ENCODE measurements around the gene RHOBTB1.
"Not testable (repeated sequence)": the region's sequence is repeated elsewhere in the genome, so short reads cannot be mapped to it uniquely, and the experiment has no call there.

RHOBTB1 gene

DNA sequence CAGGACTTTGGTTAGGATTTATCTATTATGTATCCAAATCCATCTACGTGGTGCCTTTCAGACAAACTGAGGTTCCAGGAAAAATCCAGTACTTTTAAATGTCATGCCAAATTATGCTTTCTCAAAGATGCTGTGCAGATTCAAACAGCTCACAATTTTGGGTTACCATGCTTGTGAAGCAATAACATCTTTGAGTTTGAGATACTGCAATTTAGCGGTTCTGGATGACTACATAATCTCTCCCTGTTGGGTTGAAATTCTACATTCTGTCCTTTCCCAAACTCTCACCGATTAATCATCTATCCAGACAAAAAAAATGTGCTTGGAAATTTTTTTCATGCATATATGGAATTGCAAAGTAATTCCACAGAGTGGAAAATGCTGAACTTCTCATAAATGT lies 3.5 kb downstream of the RHOBTB1 start:
- DNase-seq, result no peak

DNA sequence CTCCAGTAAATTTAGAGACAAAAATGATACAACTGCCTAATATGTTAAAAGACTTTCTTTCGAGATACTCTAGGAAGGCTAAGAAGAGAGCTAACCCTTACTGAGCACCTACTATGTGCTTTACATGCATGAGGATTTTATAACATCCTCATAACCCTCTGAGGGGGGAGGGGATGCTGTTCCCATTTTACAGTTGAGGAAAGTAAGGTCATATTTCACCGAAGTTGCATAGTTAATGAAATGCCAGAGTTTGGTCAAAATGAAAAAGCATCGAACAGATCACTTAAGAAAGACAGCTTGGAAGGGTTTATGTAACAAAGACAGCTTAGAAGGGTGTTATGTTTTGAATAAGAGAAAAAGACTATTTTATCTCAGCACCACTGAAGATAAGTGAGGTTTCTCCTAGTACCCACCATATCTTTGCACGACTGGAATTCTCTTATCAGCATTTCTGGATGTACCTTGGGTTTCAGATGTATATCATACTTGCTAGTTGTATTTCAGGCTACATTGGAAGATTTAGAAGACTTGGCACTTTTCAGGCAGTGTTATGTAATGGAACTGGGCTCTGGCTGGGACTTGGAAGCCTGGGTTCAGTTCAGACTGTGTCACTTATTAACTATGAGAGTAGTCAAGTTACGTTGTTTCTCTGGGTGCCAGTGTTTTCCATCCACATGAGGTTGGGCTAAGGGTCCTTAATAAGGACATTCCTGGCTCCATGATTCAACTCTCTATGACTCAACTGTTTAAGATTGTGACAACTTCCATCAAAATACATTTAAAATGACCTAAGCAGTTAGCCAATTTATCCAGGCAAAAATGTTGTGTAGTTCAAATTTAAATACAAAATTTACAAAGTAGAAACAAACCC lies 6.0 kb downstream of the RHOBTB1 start:
- DNase-seq, result no peak

DNA sequence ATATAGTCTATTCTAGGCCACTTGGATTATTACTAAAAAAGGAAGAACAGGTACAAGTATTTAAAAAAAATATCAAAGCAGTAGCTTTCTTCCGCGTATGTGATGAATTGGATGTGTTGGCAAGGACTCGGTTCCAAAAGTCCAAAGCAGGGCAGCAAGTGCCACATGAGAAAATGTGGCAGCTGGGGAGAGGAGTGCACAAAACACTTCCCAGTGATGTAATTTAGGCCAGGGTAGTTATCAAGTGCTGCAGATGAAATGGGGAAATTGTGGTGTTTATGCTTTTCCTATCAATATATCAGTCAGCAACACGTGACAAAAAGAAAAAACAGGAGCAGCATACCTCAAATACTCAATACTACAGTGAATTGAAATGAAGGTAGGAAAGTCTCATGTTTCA lies 7.0 kb downstream of the RHOBTB1 start:
- DNase-seq, result no peak

DNA sequence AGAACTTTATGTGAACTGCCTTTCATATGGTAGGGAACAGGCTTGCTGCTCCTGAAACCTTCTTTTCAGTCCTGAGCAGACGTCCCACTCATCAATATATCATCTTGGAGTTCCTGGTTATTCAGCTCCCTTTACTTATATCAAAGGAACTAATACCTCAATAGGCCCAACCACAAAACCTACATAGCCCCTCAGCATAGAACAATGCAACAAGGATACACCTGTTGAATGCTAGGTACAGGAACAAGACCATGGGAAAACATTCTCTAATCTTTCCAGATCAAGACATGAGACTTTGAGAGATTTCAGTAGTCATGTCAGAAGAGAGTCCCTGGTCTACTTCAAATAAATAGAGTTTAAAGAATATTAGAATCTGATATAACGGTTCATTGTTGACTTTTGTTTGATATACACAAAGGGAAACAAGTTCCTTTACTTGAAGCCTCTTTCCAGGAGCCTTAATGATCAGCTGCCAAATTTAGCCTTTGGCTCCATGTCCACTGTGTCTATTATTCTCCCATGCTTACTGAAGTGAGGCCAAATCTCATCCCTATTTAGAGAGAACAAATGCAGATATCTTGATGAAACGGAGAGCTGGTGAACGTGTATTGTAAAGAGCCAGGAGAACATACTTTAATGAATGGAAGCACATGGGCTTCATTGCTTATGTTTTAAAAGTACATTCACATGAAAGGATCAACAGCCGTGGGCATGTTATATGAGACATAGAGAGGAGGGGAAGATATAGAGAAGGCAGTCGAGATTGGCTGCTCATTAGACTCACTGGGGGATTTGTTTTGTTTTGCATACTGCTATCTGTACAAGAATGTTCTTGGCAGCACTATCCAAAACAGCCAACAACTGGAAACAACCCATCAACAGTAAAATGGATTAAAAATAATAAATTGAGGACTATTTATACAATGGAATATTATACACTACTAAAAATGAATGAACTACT lies 9.5 kb downstream of the RHOBTB1 start:
- DNase-seq, result no peak

DNA sequence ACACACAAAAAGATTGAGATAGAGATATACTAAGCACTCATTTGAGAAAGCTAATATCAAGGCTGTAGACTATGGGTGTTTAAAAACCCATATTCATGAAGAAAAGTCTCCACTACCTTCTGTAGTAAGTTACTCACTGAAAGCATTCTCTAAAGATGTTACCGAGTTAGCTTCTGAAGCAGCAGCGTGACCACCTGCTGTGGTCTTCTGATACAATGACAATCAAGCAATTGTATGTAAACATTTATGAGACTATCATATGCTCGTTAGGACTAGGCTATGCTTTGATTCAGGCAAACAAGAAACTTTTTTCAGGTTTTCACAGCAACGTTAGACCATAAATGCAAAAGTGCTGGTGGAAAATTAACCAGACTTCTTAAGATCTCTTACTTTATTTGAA lies 11.2 kb downstream of the RHOBTB1 start:
- DNase-seq, result no peak

DNA sequence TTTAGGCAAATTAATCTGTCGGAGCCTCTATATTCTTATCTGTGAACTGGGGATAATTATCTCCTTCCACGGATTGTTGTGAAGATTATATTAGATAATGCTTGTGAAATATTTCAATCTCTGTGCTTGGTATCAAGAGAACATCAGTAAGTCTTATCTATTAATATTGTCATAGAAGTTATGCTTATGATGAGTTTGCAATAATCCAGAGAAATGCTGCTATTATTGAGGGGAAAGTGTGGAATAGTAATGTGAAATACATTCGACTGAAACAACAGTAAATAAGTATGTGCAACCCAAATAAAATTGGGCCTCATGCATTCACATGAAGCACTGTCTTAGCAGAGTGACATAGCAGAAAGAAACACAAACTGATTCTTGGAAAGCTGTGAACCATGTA lies 13.7 kb downstream of the RHOBTB1 start:
- DNase-seq, result no peak

DNA sequence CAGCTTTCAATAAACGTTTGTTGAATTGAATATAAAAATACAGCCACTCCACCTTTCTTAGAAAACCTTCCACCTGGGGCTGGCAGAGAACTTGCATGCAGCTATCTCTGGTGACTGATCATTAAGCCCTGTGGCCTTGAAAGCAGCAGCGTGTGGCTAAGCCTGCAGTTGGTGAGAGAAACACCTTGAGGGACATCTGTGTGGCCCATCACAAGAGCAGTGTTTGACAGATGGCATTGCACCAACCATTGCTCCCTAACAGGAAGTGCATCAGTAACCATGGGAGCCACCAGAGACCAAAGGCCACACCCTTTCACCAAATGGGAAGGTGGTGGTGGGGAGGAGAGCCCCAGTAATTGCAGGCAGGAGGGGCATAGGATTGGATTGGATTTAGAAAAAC lies 22.4 kb downstream of the RHOBTB1 start:
- no peak for DNase-seq

DNA sequence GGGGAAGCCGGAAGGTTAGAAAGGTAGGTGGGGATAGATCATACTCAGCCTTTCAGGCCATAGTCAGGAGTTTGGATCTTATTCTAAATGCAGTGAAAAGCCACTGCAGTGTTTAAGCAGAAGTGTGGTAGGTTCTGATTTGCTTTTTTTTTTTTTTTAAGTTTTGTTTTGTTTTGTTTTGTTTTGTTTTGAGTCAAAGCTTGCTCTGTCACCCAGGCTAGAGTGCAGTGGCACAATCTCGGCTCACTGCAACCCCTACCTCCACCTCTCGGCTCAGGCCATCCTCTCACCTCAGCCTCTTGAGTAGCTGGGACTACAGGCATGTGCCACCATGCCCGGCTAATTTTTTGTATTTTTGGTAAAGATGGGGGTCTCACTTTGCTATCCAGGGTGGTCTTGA lies 23.5 kb downstream of the RHOBTB1 start:
- no peak for DNase-seq

DNA sequence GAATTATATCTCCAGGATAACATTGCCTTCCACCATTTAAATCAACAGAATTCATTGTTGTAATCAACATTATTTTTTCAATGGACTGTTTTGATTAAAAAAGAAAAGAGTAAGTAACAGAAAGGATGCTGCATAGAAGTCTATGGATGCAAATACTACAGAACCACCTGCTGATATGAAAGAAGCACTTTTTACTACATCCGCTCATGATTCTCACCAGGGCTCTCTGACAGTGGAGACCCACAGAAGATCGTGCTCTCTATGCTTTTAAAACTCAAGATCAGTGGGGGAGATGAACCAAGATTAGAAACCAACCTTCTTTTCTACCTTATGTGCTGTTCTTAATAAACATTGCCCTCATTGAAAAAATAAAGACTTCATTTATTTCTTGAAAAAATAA lies 24.4 kb downstream of the RHOBTB1 start:
- no peak for DNase-seq

DNA sequence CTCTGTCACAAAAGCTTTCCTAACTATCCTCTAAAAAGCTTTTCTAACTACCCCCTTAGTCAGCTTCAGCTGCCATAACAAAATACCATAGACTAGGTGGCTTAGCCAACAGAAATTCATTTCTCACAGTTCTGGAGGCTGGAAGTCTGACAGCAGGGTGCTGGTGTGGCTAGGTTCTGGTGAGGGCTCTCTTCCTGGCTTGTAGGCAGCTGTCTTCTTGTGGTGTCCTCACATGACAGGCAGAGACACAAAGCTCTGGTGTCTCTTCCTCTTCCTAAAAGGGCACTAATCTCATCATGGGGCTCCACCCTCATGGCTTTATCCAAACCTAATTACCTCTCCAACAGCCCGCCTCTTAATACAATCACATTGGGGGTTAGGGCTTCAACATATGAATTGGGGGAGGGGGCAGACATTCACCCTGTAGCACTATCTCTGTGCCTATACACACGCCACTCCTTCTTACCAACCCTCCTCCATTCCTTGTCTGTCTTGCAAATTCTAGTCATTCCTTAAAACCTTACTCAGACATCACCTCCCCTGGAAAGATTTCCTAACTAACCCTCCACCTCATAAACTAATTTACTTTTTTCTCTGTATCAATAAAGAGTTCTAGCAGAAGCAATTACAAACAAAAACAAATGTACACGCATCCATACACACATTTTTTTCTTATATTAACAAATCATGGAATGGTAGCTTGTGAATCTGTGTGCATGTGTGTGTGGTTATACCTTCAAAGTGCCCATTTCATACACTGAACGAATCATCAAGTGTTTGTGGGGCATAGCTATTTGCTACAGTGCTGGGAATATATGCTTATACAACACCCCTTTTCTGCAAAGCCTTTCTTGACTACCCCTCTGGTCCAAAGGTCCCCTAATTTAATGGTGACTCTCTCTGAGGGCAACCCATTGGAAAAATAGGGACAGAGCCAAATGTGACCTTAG lies 26.4 kb downstream of the RHOBTB1 start:
- no peak for DNase-seq

DNA sequence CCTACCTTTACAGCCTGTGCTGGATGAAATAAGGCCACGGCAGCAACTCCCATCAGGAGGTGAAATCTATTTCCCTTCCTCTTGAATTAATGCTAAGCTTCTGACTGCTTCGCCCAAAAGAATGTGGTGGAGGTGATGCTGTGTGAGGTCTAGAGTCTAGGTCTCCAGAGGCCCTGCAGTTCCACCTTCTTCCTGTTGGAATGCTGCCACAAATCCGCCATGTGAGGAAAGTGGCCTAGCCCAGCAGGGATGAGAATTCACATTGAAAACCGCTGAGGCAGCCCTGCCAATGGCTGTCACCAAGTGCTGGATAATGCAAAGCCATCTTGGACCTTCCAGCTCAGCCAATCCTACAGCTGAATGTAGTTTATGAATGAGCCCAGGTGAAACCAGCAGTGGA lies 28.0 kb downstream of the RHOBTB1 start:
- DNase-seq, result no peak

DNA sequence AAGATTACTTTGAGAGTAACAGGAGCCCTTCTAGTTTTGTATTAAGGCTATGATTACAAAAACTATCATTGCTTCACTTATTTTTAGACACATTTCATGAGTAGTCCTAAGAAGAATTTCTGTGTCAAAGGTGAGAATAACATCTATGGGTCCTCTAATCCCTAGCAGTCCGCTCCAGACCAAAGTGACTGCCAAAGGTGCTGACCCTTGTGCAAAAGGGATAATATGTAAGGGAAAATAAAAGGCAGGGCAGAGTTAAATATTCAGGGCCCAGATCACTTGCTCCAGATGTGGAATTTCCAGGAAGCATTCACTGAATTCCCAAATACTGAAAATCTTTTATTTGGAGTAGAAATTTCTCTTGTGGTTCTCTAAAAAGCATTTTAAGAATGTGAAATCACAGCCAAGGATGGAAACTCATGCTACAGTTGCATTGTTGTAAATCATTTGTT lies 29.3 kb downstream of the RHOBTB1 start:
- no peak for DNase-seq

DNA sequence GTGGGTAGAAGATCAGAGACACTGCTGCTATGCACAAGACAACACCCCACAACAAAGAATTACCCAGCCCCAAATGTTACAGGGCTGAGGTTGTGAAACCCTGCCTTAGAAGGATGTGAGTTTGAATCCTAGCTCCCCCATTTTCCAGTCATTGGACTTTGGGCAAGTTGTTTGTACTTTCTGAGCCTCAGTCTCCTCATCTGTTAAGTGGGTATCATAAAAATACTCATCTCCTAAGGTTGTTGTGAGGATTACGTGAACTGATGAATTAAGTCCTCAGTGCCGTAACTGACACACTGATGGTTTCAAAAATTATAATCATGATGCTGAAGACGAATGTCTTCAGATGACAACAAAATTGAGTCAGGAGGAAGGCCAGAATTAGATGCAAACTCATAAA lies 30.3 kb downstream of the RHOBTB1 start:
- DNase-seq, result no peak

DNA sequence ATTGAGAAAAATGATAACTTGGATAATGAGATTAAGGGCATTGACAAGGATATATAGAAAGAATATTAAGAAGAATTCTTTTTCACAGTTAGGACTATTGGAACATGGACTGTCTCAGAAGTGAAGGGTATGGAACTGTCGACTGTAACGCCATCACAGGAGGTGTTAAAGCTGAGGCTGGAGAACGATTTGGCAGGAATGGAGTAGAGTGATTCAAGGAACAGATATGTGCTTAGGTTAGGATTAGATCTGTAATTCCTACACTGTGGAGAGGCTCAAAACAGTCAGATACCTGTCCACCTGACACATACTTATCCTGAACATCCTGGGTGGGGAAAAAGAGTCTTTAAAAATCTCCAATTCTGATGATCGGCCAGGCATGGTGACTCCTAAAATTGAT lies 30.9 kb downstream of the RHOBTB1 start:
- DNase-seq, result no peak

DNA sequence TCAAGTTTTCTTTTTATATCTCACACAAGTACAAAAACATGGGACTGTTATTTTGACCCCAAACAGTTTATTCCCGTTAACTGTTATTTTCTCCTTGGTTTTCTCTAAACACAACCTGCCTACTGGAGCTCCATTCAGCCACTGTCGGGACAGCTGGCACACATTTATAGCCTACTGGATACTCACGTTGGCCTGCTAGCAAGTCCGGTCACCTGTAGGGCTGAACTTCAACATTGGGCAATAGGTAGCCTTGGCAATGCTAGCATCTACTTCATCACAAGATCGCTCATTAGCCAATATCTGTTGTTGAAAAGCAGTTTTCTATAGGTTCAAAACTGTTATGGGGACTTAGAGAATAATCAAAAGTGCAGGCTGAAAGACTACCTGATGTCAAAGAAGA lies 32.3 kb downstream of the RHOBTB1 start:
- no peak for DNase-seq

DNA sequence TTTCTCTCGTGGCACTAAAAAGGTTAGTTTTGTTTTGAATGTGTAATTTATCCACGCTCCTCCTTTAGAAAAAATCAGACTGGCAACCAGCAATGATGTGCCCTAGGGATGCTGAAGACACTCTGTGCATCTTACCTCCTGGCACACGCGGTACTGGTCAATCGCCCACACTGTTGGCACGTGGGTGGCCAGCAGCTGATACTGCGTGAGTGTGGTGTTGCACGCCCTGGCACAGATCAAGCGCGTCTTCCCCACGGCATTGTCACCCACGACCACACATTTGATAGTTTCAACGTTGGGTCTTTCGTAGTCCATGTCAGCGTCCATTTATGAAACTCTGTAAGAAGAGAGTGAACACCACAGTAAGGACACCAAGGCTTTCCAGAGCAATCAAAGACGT lies 32.8 kb downstream of the RHOBTB1 start:
- DNase-seq, result no peak

DNA sequence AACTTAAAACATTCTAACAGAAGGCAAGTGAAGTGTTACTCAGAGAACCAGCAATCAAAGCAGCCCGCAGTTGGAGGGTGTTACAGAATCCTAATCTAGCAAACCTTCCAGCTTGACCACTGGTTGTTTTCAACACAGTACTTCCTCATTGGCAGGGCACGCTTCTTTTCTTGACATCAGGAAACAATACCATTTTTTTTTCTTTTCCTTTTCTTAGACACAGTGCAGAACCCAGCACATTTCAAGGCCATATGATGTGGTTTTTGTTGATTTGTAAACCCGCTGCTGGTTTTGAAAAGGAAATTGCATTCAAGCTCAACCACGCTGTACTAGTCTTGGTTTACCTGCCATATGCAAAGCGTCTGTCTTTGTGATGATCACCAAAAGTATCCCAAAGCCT lies 33.4 kb downstream of the RHOBTB1 start:
- DNase-seq, result no peak

DNA sequence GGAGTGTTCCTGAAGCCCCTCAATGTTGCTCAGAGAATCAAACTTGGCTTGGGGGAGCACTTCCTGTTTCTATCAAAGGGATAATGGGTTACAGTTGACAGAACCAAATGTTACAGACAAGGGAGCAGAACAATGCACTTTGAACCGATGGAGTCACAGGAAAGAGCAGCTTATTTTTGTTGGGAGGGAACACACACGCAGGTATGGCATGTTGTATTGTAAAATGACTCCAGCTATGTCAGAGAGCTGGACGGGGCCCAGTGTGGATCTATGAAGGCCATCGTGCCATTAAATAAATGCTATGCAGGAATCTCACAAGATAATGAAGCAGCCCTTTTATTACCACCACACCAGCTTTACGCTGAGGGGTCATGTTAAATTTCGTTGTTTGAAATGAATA lies 35.1 kb downstream of the RHOBTB1 start:
- no peak for DNase-seq

DNA sequence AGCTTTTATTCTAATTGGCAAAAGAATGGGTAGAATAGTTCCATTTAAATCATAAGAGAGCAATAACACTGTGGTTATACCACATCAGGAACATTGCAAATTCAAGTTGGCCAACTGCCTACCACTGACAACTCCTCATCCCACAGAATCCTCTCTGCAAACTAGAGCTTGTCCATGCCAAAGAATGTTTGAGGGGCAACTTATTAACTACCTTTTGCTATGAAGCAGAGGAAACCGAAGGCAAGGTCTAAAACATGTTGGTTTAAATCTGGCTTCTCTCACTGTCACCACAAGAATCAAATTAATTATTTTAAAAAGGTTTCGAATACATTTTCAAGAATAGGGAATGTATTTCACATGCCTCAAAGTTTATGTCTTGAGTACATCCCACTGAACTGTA lies 36.0 kb downstream of the RHOBTB1 start:
- no peak for DNase-seq

DNA sequence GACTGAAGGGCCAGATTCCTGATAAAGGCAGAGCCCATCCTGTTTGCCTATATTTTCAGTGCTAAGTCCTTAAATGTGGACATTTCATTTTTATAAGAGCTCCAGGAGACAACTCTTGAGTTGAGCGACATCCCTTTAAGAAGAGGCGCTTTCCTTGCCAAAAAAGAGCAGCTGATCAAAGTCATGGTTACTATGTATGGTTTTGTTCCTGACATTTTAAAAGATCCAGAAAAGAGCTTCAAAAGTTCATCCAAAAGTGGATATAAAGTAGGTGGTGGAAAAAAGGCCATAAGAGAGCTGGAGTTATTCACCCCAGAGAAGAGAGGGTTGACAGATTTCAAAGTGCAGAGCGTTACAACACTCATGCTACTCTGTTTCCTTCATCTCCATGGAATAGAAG lies 36.7 kb downstream of the RHOBTB1 start:
- no peak for DNase-seq

DNA sequence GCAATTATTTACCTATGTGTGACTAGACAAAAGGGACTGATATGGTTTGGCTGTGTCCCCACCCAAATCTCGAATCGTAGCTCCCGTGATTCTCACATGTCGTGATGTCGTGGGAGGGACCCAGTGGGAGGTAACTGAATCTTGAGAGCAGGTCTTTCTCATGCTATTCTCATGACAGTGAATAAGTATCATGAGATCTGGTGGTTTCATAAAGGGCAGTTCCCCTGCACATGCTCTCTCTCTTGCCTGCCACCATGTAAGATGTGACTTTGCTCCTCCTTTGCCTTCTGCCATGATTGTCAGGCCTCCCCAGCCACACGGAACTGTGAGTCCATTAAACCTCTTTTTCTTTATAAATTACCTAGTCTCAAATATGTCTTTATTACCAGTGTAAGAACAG lies 37.2 kb downstream of the RHOBTB1 start:
- DNase-seq, result not testable (repeated sequence)

DNA sequence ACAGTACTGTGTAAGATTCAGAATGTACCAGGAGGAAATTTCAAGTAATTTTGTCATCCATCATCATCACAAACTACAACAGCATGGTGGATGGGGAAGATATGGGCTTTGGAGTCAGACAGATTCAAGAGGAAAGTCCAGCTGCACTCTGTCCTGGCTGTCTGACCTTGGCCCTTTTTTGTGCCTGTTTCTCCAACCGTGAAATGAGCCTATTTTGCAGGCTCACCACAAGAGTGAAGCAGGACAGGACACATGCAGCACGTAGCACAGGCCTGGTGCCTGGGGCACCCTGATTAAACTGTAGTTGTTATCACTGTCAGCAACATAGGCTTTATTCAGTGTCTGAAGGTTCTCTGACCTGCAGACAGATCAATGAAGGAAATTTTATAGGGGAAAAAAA lies 37.6 kb downstream of the RHOBTB1 start:
- no peak for DNase-seq

DNA sequence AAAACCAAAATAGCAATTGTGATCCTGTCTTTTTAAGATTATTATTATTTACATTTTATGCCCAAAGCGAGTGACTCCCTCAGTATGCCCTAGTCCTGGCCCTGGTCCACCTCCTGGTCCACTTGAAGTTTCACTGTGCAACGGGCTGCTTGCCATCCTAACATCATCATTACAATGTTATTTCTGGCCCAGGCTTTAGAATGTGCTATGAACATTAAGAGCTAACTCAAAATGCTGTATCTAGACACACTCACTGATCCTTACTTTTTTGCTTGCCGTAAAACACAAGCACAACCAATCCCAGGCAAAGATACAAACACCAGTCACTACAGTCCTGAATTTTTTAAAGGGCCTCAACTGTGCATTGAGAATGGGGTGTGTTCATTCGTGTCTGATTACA lies 38.4 kb downstream of the RHOBTB1 start:
- no peak for DNase-seq

Data from CD4-positive, alpha-beta T cell treated with Interleukin-6 for 4 hours (primary cell).